Large intestine (tissue), 3 donors: ENCODE results near the gene PLD6. TPM values are rescaled to one million over a fixed set of nuclear protein-coding genes. Genes with fewer than 3 reads are reported as not detected.

Experiments used
- DNase-seq, 2 donors: peaks; one replicate each; pipeline versions ENCODE4 v3.0.0 to v3.0.0-alpha.2; 2013
- H3K27ac ChIP-seq: one replicate; pipeline ENCODE4 v1.5.1; 2013; ENCODE audit warnings: low read length
- H3K27me3 ChIP-seq: 2 replicates; pipeline ENCODE4 v1.6.1; 2013; ENCODE audit warnings: low read length; ENCODE audit not compliant: control insufficient read depth, insufficient read depth
- H3K36me3 ChIP-seq: 2 replicates; pipeline ENCODE4 v1.6.1; 2013; ENCODE audit warnings: low read length; ENCODE audit not compliant: control insufficient read depth, insufficient read depth
- H3K4me1 ChIP-seq: one replicate; pipeline ENCODE4 v1.6.1; 2013; ENCODE audit warnings: low read length; ENCODE audit not compliant: control insufficient read depth, insufficient read depth
- H3K4me3 ChIP-seq: one replicate; pipeline ENCODE4 v1.5.1; 2013; ENCODE audit warnings: low read length
- H3K9me3 ChIP-seq: one replicate; pipeline ENCODE4 v1.6.1; 2013; ENCODE audit warnings: mild to moderate bottlenecking, low read depth, low read length, moderate library complexity; ENCODE audit not compliant: control insufficient read depth
- WGBS: methylation state at CpG from one replicate; pipeline ENCODE4 v1.1.5; 2013; ENCODE audit warnings: low lambda C conversion rate; ENCODE audit not compliant: insufficient coverage; 5-methylcytosine and 5-hydroxymethylcytosine counted together
- polyA plus RNA-seq: library from polyadenylated mRNA; unstranded; fragments of 120-200 nt; gene quantifications from one replicate; pipeline ENCODE4 v1.2.1, GENCODE V29; 2013

Gene PLD6
- polyA plus RNA-seq, 1 donor: 6.0 TPM

GRCh38 chr17:17237026-17237799 is 31.1 kb upstream of the PLD6 start, which contains the start of gene FLCN:
TSS of gene FLCN (minus strand) at chr17:17237168. CDS start at chr17:17228137, 9,031 bp downstream.
- Histone ChIP-seq H3K27me3 (no peaks in the 10 kb centered on the region), H3K4me1 (peaks cover 6% of the 10 kb centered on the region), H3K9me3 (no peaks in the 10 kb centered on the region), H3K27ac (peak within 1 kb of the TSS; percentile 97), H3K36me3 (peaks cover 6% of the 10 kb centered on the region), H3K4me3 (peak within 1 kb of the TSS; percentile 99)
- 0% methylated on average over 1 of the region's 53 CpGs for WGBS
- DNase-seq: peak; percentile 84 to 92

- no CpG with 5 or more reads among the region's 31 CpGs for WGBS
- Histone ChIP-seq H3K36me3 (peaks cover 14% of the 10 kb centered on the region), H3K9me3 (no peaks in the 10 kb centered on the region), H3K27ac (peak overlapping the region; percentile 97), H3K4me3 (peak overlapping the region; percentile 99), H3K4me1 (peaks cover 14% of the 10 kb centered on the region), H3K27me3 (no peaks in the 10 kb centered on the region)
- DNase-seq: peak; percentile 70 to 74
These were observed 30.3 kb upstream of the PLD6 start for GRCh38 chr17:17236295-17237025.

- DNase-seq: peak; percentile 63 to 79
- peaks cover 23% of the 10 kb centered on the region for H3K36me3 ChIP-seq
- H3K4me3 ChIP-seq: peak overlapping the region; percentile 99
- no peaks in the 10 kb centered on the region for H3K27me3 ChIP-seq
- peaks cover 15% of the 10 kb centered on the region for H3K4me1 ChIP-seq
- peak overlapping the region; percentile 97 for H3K27ac ChIP-seq
- H3K9me3 ChIP-seq: no peaks in the 10 kb centered on the region
- no CpG with 5 or more reads among the region's 19 CpGs for WGBS
These were observed 29.4 kb upstream of the PLD6 start for GRCh38 chr17:17235212-17236174.

GRCh38 chr17:17232303-17232621 is 26.1 kb upstream of the PLD6 start:
- Histone ChIP-seq H3K36me3 (peaks cover 55% of the 10 kb centered on the region), H3K27me3 (no peaks in the 10 kb centered on the region), H3K9me3 (no peaks in the 10 kb centered on the region), H3K4me3 (no peak overlapping the region), H3K4me1 (peaks cover 15% of the 10 kb centered on the region), H3K27ac (peak overlapping the region; percentile 60)
- no peak for DNase-seq
- WGBS: no CpG with 5 or more reads among the region's 11 CpGs

- H3K9me3 ChIP-seq: no peaks in the 10 kb centered on the region
- H3K4me1 ChIP-seq: peaks cover 15% of the 10 kb centered on the region
- peak; percentile 26 to 55 for DNase-seq
- 71% methylated on average over 3 of the region's 16 CpGs for WGBS
- H3K4me3 ChIP-seq: no peak overlapping the region
- H3K27ac ChIP-seq: peak overlapping the region; percentile 60
- H3K36me3 ChIP-seq: peaks cover 60% of the 10 kb centered on the region
- H3K27me3 ChIP-seq: no peaks in the 10 kb centered on the region
These were observed 25.6 kb upstream of the PLD6 start for GRCh38 chr17:17231621-17232302.

GRCh38 chr17:17229416-17230384 is 23.6 kb upstream of the PLD6 start:
- no peak overlapping the region for H3K4me3 ChIP-seq
- no peaks in the 10 kb centered on the region for H3K27me3 ChIP-seq
- H3K9me3 ChIP-seq: no peaks in the 10 kb centered on the region
- H3K27ac ChIP-seq: no peak overlapping the region
- peaks cover 15% of the 10 kb centered on the region for H3K4me1 ChIP-seq
- peaks cover 81% of the 10 kb centered on the region for H3K36me3 ChIP-seq
- DNase-seq: no peak
- WGBS: 100% methylated on average over 2 of the region's 26 CpGs

GRCh38 chr17:17228521-17229279 is 22.6 kb upstream of the PLD6 start:
- Histone ChIP-seq H3K4me3 (no peak overlapping the region), H3K27me3 (no peaks in the 10 kb centered on the region), H3K36me3 (peaks cover 91% of the 10 kb centered on the region), H3K9me3 (no peaks in the 10 kb centered on the region), H3K4me1 (peaks cover 15% of the 10 kb centered on the region), H3K27ac (no peak overlapping the region)
- 92% methylated on average over 2 of the region's 17 CpGs for WGBS
- no peak for DNase-seq

GRCh38 chr17:17227608-17228520 is 21.7 kb upstream of the PLD6 start:
- Histone ChIP-seq H3K27me3 (no peaks in the 10 kb centered on the region), H3K36me3 (peaks cover 96% of the 10 kb centered on the region), H3K27ac (no peak overlapping the region), H3K4me3 (no peak overlapping the region), H3K4me1 (peaks cover 15% of the 10 kb centered on the region), H3K9me3 (no peaks in the 10 kb centered on the region)
- DNase-seq: no peak
- WGBS: no CpG with 5 or more reads among the region's 25 CpGs
